GM12892 (cell line): ENCODE results near the gene SNX25.
"Not testable (repeated sequence)": the region's sequence is repeated elsewhere in the genome, so short reads cannot be mapped to it uniquely, and the experiment has no call there.

Source experiments
- DNase-seq: peaks from one replicate; pipeline ENCODE4 v3.0.0; 2011; ENCODE audit not compliant: insufficient read length
- FAIRE-seq: peaks from 2 replicates; lab custom pipeline; 2011; peaks lifted over from hg19 to GRCh38; lab: Jason Lieb, UNC
- POLR2A ChIP-seq: IDR thresholded peaks from 2 replicates; pipeline ENCODE4 v1.6.1; 2011; ENCODE audit warnings: low read depth, low read length, control low read depth
- POLR2AphosphoS5 ChIP-seq: IDR thresholded peaks from 2 replicates; pipeline ENCODE4 v1.6.1; 2011; ENCODE audit warnings: low read depth, low read length, control low read depth
- TAF1 ChIP-seq: IDR thresholded peaks from 2 replicates; pipeline ENCODE4 v1.6.1; 2011; ENCODE audit warnings: low read depth, mild to moderate bottlenecking, control low read depth, low read length, borderline replicate concordance

Gene SNX25

GRCh38 chr4:185328586-185328985 lies 119.2 kb downstream of the SNX25 start:
- TF ChIP-seq POLR2AphosphoS5 (no peak), POLR2A (no peak), TAF1 (no peak)
- no peak for DNase-seq
- no peak for FAIRE-seq

GRCh38 chr4:185329879-185330510 lies 120.6 kb downstream of the SNX25 start:
- not testable (repeated sequence) for DNase-seq
- FAIRE-seq = peak; percentile 33

DNA sequence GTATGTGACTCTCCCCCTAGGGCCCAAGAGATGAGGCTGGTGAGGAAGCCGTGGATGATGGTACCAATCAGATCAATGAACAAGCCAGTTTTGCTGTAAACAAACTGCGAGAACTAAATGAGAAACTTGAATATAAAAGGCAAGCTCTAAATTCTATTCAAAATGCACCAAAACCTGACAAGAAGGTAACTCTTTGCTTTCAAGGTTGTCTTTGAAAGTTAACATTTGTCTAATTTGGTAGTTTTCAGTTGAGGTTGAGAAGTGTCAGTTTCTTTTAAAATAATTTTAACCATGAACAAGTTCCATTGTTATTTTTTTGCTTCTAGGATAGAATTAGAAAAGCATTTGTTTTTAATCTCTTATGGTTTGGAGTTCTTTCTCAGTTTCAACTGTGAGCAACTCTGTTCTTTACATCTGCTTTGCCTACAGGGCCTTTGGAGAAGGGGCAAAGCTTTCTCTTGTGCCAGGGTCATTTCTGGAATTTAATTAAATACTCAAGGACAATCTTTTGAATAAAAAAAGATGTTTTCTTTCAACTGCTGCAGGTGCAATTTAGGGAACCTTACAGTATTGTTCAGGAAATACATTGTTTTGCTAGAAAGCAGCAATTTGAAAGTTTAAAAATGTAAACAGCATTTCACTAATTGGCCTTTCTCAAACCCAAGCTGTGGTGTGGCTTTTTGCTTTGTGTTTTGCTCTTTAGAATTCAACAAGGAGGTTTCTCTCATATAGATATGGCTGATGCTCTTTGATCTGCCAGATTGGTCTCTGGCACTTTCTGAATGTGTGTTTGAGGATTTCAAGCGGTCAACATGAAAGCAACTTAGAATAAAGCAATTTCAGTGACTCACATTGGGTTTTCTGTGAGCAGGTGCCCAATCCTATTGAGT lies 123.4 kb downstream of the SNX25 start:
- DNase-seq = no peak

GRCh38 chr4:185334326-185334725 lies 124.9 kb downstream of the SNX25 start:
- FAIRE-seq (no peak), DNase-seq (no peak)
- TF ChIP-seq POLR2AphosphoS5 (no peak), TAF1 (no peak), POLR2A (no peak)

More for the DNA sequence above, 123.4 kb downstream of the SNX25 start:
- FAIRE-seq = peak; percentile 80
- TF ChIP-seq TAF1 (no peak), POLR2A (no peak), POLR2AphosphoS5 (no peak)

- DNase-seq (no peak), FAIRE-seq (peak; percentile 61)
- TF ChIP-seq TAF1 (no peak), POLR2A (no peak), POLR2AphosphoS5 (no peak)
These were observed 126.2 kb downstream of the SNX25 start for GRCh38 chr4:185335579-185335978.

- DNase-seq = no peak
- no peak for FAIRE-seq
- no peak for TF ChIP-seq POLR2AphosphoS5
- TF ChIP-seq POLR2A = no peak
- no peak for TF ChIP-seq TAF1
These were observed 130.5 kb downstream of the SNX25 start for GRCh38 chr4:185339941-185340340.

DNA sequence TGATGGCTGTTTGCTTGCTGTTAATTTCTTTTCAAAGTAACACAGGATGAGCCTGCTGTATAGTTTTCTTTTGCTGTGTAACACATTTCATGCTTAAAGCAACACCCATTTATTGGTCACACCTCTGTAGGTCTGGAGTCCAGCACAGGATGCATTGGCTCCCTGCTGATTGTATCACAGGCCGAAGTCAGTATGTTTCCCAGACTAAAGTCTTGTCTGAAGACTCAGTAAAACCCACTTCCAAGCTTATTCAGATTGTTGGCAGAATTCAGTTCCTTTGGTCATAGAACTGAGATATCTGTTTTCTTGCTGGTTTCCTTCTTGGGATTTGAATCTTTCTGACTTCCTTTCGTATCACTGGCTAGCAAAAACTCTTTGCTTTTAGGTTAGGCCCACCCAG lies 132.0 kb downstream of the SNX25 start:
- TF ChIP-seq TAF1 (no peak), POLR2AphosphoS5 (no peak)
- DNase-seq (no peak), FAIRE-seq (no peak)

GRCh38 chr4:185341841-185342240 lies 132.4 kb downstream of the SNX25 start:
- DNase-seq (no peak), FAIRE-seq (peak; percentile 53)
- TF ChIP-seq TAF1 (no peak), POLR2A (no peak), POLR2AphosphoS5 (no peak)

GRCh38 chr4:185343726-185344581 lies 134.6 kb downstream of the SNX25 start:
- TF ChIP-seq POLR2AphosphoS5 = peak; percentile 14; the same call in 1 of the 2 replicates
- no peak for TF ChIP-seq POLR2A
- DNase-seq (no peak), FAIRE-seq (peak; percentile 61)

- FAIRE-seq (peak; percentile 94), DNase-seq (no peak)
- TF ChIP-seq POLR2A = no peak
- no peak for TF ChIP-seq TAF1
- no peak for TF ChIP-seq POLR2AphosphoS5
These were observed 135.5 kb downstream of the SNX25 start for GRCh38 chr4:185344743-185345538.

DNA sequence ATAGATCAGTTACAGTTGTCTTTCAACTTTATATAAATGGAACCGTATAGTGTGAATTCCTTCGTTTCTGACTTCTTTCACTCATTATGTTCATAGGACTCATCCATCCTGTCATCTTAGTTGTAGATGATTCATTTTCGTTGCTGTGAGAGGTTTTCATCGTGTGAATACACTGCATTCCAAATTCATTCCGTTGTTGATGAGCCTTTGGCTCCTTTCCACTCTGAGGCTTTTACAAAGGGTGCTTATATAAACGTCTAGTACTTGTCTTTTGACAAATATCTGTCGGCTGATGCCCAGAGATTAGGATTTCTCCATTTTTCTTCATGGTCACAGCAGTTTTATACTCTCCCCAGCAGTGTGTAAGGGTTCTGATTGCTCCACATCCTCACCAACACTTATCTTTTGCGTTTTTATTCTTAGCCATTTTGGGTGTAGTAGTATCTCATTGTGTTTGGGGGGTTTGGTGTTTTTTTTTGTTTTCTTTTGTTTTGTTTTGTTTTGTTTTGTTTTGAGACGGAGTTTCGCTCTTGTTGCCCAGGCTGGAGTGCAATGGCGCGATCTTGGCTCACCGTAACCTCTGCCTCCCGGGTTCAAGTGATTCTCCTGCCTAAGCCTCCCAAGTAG lies 137.7 kb downstream of the SNX25 start:
- DNase-seq (no peak), FAIRE-seq (peak; percentile 42)
- TF ChIP-seq POLR2AphosphoS5 (no peak), POLR2A (no peak), TAF1 (no peak)
